Kidney epithelial cell (primary cell): ENCODE measurements around the gene CHRM5. TPM values are rescaled to one million over a fixed set of nuclear protein-coding genes. Genes with fewer than 3 reads are reported as not detected.
"Not testable (repeated sequence)": the region's sequence is repeated elsewhere in the genome, so short reads cannot be mapped to it uniquely, and the experiment has no call there.

Experiments
- DNase-seq: peaks from one replicate; pipeline ENCODE4 v3.0.0-alpha.2; 2010; ENCODE audit warnings: low read depth
- H3K27me3 ChIP-seq: 2 replicates; pipeline ENCODE4 v1.6.0; 2011; ENCODE audit warnings: low read length; ENCODE audit not compliant: control insufficient read depth, insufficient read depth
- H3K36me3 ChIP-seq: 2 replicates; pipeline ENCODE4 v1.5.1; 2011; ENCODE audit warnings: low read length; ENCODE audit not compliant: control insufficient read depth, insufficient read depth
- H3K4me3 ChIP-seq: 2 replicates; pipeline ENCODE4 v1.5.1; 2011; ENCODE audit warnings: low read depth, mild to moderate bottlenecking, control low read depth, low read length
- CTCF ChIP-seq: IDR thresholded peaks from 2 replicates; pipeline ENCODE4 v1.5.1; 2011; ENCODE audit warnings: mild to moderate bottlenecking, moderate library complexity, low read length, control low read depth, inconsistent platforms; ENCODE audit not compliant: insufficient read depth, poor library complexity, severe bottlenecking
- total RNA-seq: library from RNA; depleted of rRNA; stranded (reverse); fragments of >200 nt; gene quantifications from 2 replicates; pipeline ENCODE4 v1.2.3, GENCODE V29; 2015

Gene CHRM5
- total RNA-seq, 1 donor from 2014 or later = not detected

GRCh38 chr15:33988384-33988783, 20.1 kb downstream of the CHRM5 start:
- no peak for TF ChIP-seq CTCF
- Histone ChIP-seq H3K27me3 (no peaks in the 10 kb centered on the region), H3K36me3 (no peaks in the 10 kb centered on the region), H3K4me3 (no peak overlapping the region)
- no peak for DNase-seq

- Histone ChIP-seq H3K36me3 (no peaks in the 10 kb centered on the region), H3K4me3 (no peak overlapping the region), H3K27me3 (no peaks in the 10 kb centered on the region)
- peak; percentile 41 for TF ChIP-seq CTCF
- DNase-seq = no peak
Measured at GRCh38 chr15:33994005-33994615, 25.8 kb downstream of the CHRM5 start.

- DNase-seq, H3K27me3 ChIP-seq, H3K36me3 ChIP-seq, H3K4me3 ChIP-seq: not testable (repeated sequence)
Measured at GRCh38 chr15:33995666-33996065, 27.4 kb downstream of the CHRM5 start.

- Histone ChIP-seq H3K4me3 (no peak overlapping the region), H3K36me3 (no peaks in the 10 kb centered on the region), H3K27me3 (no peaks in the 10 kb centered on the region)
- no peak for TF ChIP-seq CTCF
- no peak for DNase-seq
Measured at GRCh38 chr15:34001536-34001935, 33.2 kb downstream of the CHRM5 start.

GRCh38 chr15:34006381-34006780, 38.1 kb downstream of the CHRM5 start:
- TF ChIP-seq CTCF = no peak
- Histone ChIP-seq H3K4me3 (no peak overlapping the region), H3K27me3 (no peaks in the 10 kb centered on the region), H3K36me3 (no peaks in the 10 kb centered on the region)
- DNase-seq = no peak

- no peak for DNase-seq
Measured at GRCh38 chr15:34009656-34010055, 41.4 kb downstream of the CHRM5 start.

More at GRCh38 chr15:34009656-34010055, 41.4 kb downstream of the CHRM5 start:
- H3K36me3 ChIP-seq = no peaks in the 10 kb centered on the region
- TF ChIP-seq CTCF = no peak
- no peaks in the 10 kb centered on the region for H3K27me3 ChIP-seq
- no peak overlapping the region for H3K4me3 ChIP-seq
